ENCODE data around the gene PPP1R15B. TPM values are rescaled to one million over a fixed set of nuclear protein-coding genes. Genes with fewer than 3 reads are reported as not detected.

The PPP1R15B gene
- total RNA-seq, result 10 to 100 TPM; 33.8 to 90.5 (median 72.3) TPM

- peaks cover 0 to 19% (median 3%) of the 10 kb centered on the region in 4 donors for H3K4me1 ChIP-seq
- peak; percentile 92 to 99 (median 98) for DNase-seq
- peak within 1 kb of the TSS; percentile 89 to 98 (median 95) for H3K27ac ChIP-seq
- peak; percentile 94 to 98 for TF ChIP-seq POLR2A (IDR thresholded peaks at IDR 0.05)
- peak in 2 of 6 experiments; percentile 3 for TF ChIP-seq CTCF (IDR thresholded peaks at IDR 0.05)
- H3K4me3 ChIP-seq, result peak within 1 kb of the TSS; percentile 68 to 82 (median 74)
- no peaks in the 10 kb centered on the region for H3K27me3 ChIP-seq
- H3K36me3 ChIP-seq, result no peaks in the 10 kb centered on the region
- H3K9me3 ChIP-seq, result no peaks in the 10 kb centered on the region
Observed at GRCh38 chr1:204411451-204412204, at the start of gene PPP1R15B. PPP1R15B (minus strand) TSS chr1:204411817; CDS start chr1:204411411, 406 bp downstream.

GRCh38 chr1:204460346-204460745 lies 48.7 kb upstream of the PPP1R15B start:
- Histone ChIP-seq H3K9me3 (no peaks in the 10 kb centered on the region), H3K36me3 (peaks cover 0 to 91% (median 5%) of the 10 kb centered on the region in 3 donors), H3K4me3 (no peak overlapping the region), H3K27ac (peak overlapping the region in 2 of 4 donors; percentile 48 to 54), H3K27me3 (no peaks in the 10 kb centered on the region), H3K4me1 (peaks cover 0 to 36% (median 15%) of the 10 kb centered on the region in 4 donors)
- DNase-seq, result no peak
- TF ChIP-seq CTCF (IDR thresholded peaks at IDR 0.05) (no peak), POLR2A (IDR thresholded peaks at IDR 0.05) (no peak)

- H3K9me3 ChIP-seq, result no peaks in the 10 kb centered on the region
- peaks cover 0 to 87% (median 5%) of the 10 kb centered on the region in 3 donors for H3K36me3 ChIP-seq
- no peak overlapping the region for H3K4me3 ChIP-seq
- H3K27me3 ChIP-seq, result no peaks in the 10 kb centered on the region
- H3K27ac ChIP-seq, result no peak overlapping the region
- no peak for TF ChIP-seq POLR2A (IDR thresholded peaks at IDR 0.05)
- TF ChIP-seq CTCF (IDR thresholded peaks at IDR 0.05), result no peak
- H3K4me1 ChIP-seq, result peaks cover 0 to 32% (median 12%) of the 10 kb centered on the region in 4 donors
- no peak for DNase-seq
Observed at GRCh38 chr1:204459706-204460105, 48.1 kb upstream of the PPP1R15B start.

GRCh38 chr1:204457666-204458065 lies 46.0 kb upstream of the PPP1R15B start:
- H3K27ac ChIP-seq, result no peak overlapping the region
- H3K4me3 ChIP-seq, result no peak overlapping the region
- no peaks in the 10 kb centered on the region for H3K27me3 ChIP-seq
- TF ChIP-seq CTCF (IDR thresholded peaks at IDR 0.05), result no peak
- no peak for TF ChIP-seq POLR2A (IDR thresholded peaks at IDR 0.05)
- peaks cover 0 to 77% (median 5%) of the 10 kb centered on the region in 3 donors for H3K36me3 ChIP-seq
- no peaks in the 10 kb centered on the region for H3K9me3 ChIP-seq
- DNase-seq, result no peak
- H3K4me1 ChIP-seq, result peaks cover 8 to 21% (median 18%) of the 10 kb centered on the region in 4 donors

- no peaks in the 10 kb centered on the region for H3K27me3 ChIP-seq
- H3K4me3 ChIP-seq, result no peak overlapping the region
- no peaks in the 10 kb centered on the region for H3K9me3 ChIP-seq
- no peak for DNase-seq
- no peak for TF ChIP-seq POLR2A (IDR thresholded peaks at IDR 0.05)
- TF ChIP-seq CTCF (IDR thresholded peaks at IDR 0.05), result no peak
- peaks cover 8 to 23% (median 15%) of the 10 kb centered on the region in 4 donors for H3K4me1 ChIP-seq
- H3K36me3 ChIP-seq, result peaks cover 0 to 70% (median 5%) of the 10 kb centered on the region in 3 donors
- peak overlapping the region in 1 of 4 donors; percentile 30 for H3K27ac ChIP-seq
Observed at GRCh38 chr1:204456826-204457442, 45.3 kb upstream of the PPP1R15B start.
